WERI-Rb-1 (cell line): ENCODE measurements around the gene PRND.

Experiments
- DNase-seq: peaks from one replicate; pipeline ENCODE4 v3.0.0-alpha.2; 2020
- H3K27ac ChIP-seq: fragments of 250-450 bp; sonication (Bioruptor Pico); 2 replicates; pipeline ENCODE4 v1.5.1; 2020; ENCODE audit warnings: mild to moderate bottlenecking, moderate library complexity
- H3K27me3 ChIP-seq: fragments of 250-450 bp; sonication (Bioruptor Pico); 2 replicates; pipeline ENCODE4 v1.5.1; 2021; ENCODE audit warnings: mild to moderate bottlenecking, low read depth, moderate library complexity; ENCODE audit not compliant: insufficient read depth, severe bottlenecking
- H3K36me3 ChIP-seq: fragments of 250-450 bp; sonication (Bioruptor Pico); 2 replicates; pipeline ENCODE4 v1.5.1; 2020; ENCODE audit warnings: mild to moderate bottlenecking, moderate library complexity
- H3K4me3 ChIP-seq: 2 replicates; pipeline ENCODE4 v1.5.1; 2011; ENCODE audit warnings: low read depth, mild to moderate bottlenecking, control low read depth, low read length
- H3K9me3 ChIP-seq: fragments of 250-450 bp; sonication (Bioruptor Pico); 2 replicates; pipeline ENCODE4 v1.5.1; 2021; ENCODE audit warnings: mild to moderate bottlenecking, moderate library complexity; ENCODE audit not compliant: severe bottlenecking
- CTCF ChIP-seq: IDR thresholded peaks from 2 replicates; pipeline ENCODE4 v1.5.1; 2011; ENCODE audit warnings: low read depth, mild to moderate bottlenecking, control low read depth, inconsistent platforms, low read length

Gene PRND

DNA sequence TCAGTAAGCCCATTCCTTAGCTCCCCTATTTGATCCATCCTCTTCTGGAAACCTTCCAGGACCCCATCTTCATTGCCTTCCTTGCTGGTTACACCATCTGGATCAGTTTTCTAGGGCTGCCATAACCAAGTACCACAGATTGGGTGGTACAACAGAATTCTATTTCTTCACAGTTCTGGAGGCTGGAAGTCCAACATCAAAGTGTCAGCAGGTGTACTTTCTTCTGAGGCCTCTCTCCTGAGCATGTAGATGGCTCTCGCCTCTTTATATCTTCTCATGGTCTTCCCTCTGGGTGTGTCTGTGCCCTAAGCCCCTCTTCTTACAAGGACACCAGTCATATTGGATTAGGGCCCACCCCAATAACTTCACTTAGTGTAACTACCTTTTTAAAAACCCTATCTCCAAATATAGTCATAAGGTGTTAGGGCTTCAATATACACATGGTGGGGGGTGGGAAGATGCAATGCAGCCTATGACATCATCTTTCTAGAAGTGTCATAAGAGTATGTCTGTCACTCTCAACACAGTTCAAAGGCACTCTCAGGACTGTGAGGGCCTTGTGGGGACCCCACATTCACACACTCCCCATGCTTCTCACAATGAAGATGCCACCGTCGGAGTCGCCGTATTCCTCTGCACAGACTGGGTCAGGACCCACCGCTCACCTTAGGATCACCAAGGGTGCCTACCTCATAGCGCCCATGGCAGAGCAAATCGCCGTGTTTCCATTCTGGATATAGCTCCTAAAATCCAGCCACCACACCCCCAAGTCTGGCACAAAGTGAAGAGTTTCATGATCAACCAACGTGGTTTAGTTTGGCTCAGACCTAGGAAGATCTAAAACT, 12.2 kb upstream of the PRND start:
- H3K27ac ChIP-seq, result no peak overlapping the region
- no peak overlapping the region for H3K4me3 ChIP-seq
- no peak for DNase-seq
- TF ChIP-seq CTCF, result no peak
- no peaks in the 10 kb centered on the region for H3K36me3 ChIP-seq
- no peaks in the 10 kb centered on the region for H3K9me3 ChIP-seq
- no peaks in the 10 kb centered on the region for H3K27me3 ChIP-seq

GRCh38 chr20:4710106-4710475, 11.6 kb upstream of the PRND start:
- no peak for DNase-seq
- TF ChIP-seq CTCF, result no peak
- H3K9me3 ChIP-seq, result no peaks in the 10 kb centered on the region
- no peaks in the 10 kb centered on the region for H3K36me3 ChIP-seq
- no peak overlapping the region for H3K4me3 ChIP-seq
- H3K27ac ChIP-seq, result no peak overlapping the region
- H3K27me3 ChIP-seq, result no peaks in the 10 kb centered on the region

DNA sequence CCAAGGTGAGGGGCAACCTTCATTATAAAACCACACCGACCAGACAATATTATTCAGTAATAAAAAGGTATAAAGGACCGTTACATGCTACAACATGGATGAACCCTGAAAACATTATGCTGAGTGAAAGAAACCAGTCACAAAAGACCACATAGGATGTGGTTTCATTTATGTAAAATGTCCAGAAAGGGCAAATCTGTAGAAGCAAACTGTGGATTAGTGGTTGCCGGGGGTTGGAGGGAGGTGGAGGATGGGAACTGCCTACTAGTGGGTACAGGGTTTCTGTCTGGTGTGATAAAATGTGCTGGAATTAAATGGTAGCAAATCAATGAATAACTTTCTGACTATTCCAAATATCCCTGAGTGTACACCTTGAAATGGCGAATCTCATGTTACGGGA, 10.2 kb upstream of the PRND start:
- DNase-seq, result no peak
- no peaks in the 10 kb centered on the region for H3K36me3 ChIP-seq
- no peak for TF ChIP-seq CTCF
- H3K27me3 ChIP-seq, result no peaks in the 10 kb centered on the region
- H3K9me3 ChIP-seq, result no peaks in the 10 kb centered on the region
- no peak overlapping the region for H3K4me3 ChIP-seq
- H3K27ac ChIP-seq, result no peak overlapping the region

GRCh38 chr20:4713401-4713800, 8.3 kb upstream of the PRND start:
- Histone ChIP-seq H3K27ac (no peak overlapping the region), H3K27me3 (no peaks in the 10 kb centered on the region), H3K36me3 (no peaks in the 10 kb centered on the region), H3K4me3 (no peak overlapping the region), H3K9me3 (no peaks in the 10 kb centered on the region)
- no peak for DNase-seq
- no peak for TF ChIP-seq CTCF

DNA sequence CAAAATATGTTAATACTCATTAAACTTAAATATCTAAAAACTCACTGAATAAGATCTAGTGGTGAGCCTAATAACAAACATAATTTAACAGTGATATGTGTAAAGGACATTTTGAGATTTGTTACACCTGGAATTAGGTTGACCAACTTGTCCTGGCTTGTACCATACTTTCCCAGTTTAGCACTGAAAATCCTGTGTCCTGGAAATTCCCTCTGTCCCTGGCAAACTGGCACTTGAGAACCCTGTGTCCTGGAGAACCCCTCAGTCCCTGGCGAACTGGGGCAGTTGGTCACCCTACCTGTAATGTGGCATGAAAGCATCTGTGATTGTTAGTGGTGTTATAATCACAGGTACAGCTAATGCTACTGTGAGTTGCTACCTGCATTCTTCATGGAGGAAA, 6.9 kb upstream of the PRND start:
- Histone ChIP-seq H3K9me3 (no peaks in the 10 kb centered on the region), H3K27me3 (no peaks in the 10 kb centered on the region), H3K4me3 (no peak overlapping the region), H3K27ac (no peak overlapping the region), H3K36me3 (no peaks in the 10 kb centered on the region)
- DNase-seq, result no peak
- TF ChIP-seq CTCF, result no peak
